ENCODE results near the gene ELOB.
A peak's percentile ranks its signal among the peaks of the same experiment; 100 is the strongest.

ELOB gene

DNA sequence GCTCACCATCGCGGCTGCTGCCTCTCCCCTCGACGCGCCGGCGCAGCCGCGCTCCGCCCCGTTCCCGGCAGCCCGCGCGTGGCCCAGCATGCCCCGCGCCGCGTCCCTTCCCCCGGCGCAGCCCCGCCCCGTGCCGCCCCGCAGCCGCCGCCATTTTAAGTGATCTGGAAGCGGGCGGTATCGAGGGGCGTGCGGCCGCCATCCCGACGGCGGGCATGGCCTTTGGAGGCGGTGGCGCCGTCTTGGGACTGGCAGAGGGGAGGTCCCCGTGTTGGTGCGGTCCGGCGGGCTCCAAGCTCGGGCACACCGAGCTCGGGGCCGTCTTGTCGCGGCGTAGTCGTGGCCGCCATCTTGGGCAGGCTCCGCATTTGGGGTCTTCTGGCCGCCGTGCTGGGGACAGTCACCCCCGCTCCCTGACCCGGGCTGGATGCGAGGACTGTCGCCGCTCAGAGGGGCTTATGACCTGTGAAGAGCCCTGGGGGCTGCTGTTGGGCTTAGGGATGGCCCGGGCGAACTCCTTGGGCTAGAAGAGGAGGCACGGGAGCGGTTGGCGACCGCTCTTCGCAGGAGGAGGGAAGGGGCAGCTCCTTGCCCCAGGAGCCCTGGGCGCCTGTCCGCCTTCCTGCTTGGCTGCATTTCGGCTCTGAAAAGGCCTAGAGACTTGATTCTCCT lies at the start of gene ELOB:
TSS of gene ELOB (minus strand) at position 50 of the 672 bp plus-strand sequence. CDS start at position 9, 41 bp downstream.
- peak within 1 kb of the TSS; percentile 95 for H3K4me3 Mint-ChIP-seq

DNA sequence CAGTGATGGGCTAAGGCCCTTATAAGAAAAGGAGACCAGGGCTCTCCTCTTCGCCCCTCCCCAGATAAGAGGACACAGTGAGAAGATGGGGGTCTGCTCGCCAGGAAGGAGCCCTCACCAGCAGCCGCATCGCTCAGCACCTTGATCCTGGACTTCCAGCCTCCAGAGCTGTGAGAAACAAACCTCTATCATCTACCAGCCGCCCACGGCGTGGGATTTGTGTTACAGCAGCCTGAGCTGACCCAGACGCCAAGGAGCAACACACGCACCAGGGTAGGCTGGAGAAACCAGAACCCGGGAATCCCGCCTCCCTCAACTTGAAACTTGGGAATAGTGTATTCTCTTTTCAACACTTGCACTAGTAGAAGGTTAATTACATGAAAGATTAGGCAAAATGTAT lies 48.8 kb upstream of the ELOB start:
- no peaks in the 10 kb centered on the region for H3K9me3 Mint-ChIP-seq
- H3K36me3 Mint-ChIP-seq (ENCODE audit: low read depth), result no peaks in the 10 kb centered on the region
- H3K27ac Mint-ChIP-seq, result no peak overlapping the region
- H3K4me1 Mint-ChIP-seq (ENCODE audit: low read depth), result peaks cover 2% of the 10 kb centered on the region
- H3K4me3 Mint-ChIP-seq, result no peak overlapping the region
- peaks cover 4% of the 10 kb centered on the region for H3K27me3 Mint-ChIP-seq (ENCODE audit: low read depth)

More for the DNA sequence above, at the start of gene ELOB:
- Mint-ChIP-seq H3K27me3 (ENCODE audit: low read depth) (no peaks in the 10 kb centered on the region), H3K9me3 (no peaks in the 10 kb centered on the region), H3K4me1 (ENCODE audit: low read depth) (peaks cover 19% of the 10 kb centered on the region), H3K27ac (peak within 1 kb of the TSS; percentile 94), H3K36me3 (ENCODE audit: low read depth) (peaks cover 13% of the 10 kb centered on the region)

DNA sequence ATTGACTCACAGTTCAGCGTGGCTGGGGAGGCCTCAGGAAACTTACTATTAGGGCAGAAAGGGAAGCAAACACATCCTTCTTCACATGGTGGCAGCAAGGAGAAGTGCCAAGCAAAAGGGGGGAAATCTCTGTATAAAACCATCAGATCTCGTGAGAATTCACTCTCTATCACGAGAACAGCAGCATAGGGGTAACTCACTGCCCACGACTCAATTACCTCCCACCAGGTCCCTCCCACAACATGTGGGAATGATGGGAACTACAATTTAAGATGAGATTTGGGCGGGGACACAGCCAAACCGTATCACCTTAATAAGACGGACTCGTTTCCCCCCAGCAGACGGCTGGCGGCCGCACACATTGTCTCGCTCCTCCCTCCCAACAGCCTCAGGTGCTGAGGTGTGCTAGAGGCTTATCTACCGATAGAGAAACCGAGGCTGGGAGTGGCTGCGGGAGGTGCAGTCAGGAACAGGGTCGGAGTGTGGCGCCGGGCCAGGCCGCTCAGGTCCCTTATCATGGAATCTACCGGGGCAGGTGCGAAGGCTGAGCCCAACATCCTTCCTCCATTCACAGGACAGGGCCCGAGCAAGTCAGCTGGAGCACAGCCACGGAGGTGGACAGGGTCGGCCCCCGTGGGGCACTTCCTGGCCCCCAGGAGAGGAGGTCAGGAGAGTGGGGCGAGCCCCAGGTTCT lies 48.1 kb upstream of the ELOB start:
- H3K36me3 Mint-ChIP-seq (ENCODE audit: low read depth), result no peaks in the 10 kb centered on the region
- no peak overlapping the region for H3K27ac Mint-ChIP-seq
- no peak overlapping the region for H3K4me3 Mint-ChIP-seq

DNA sequence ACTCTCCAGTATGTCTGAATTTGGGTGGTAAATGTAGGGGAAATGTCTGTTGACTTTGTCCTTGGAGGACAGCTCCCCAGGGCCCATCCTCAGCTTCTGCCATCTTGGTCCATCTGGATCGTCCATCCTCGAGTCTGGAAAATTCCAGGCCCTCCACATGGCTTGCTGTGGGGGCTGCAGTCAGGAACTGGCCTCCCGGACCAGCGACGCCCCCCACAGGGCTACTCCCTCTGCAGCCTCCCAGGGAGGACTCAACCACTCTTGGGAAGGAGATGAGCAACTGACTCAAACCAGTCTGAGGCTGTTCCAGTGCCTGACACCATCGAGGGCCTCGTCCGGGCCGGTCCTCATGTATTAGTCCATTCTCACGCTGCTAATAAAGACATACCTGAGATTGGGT lies 47.5 kb upstream of the ELOB start:
- Mint-ChIP-seq H3K27me3 (ENCODE audit: low read depth) (peaks cover 4% of the 10 kb centered on the region), H3K27ac (no peak overlapping the region), H3K4me3 (no peak overlapping the region), H3K4me1 (ENCODE audit: low read depth) (no peaks in the 10 kb centered on the region), H3K36me3 (ENCODE audit: low read depth) (no peaks in the 10 kb centered on the region), H3K9me3 (no peaks in the 10 kb centered on the region)

More for the DNA sequence above, 48.1 kb upstream of the ELOB start:
- peaks cover 4% of the 10 kb centered on the region for H3K27me3 Mint-ChIP-seq (ENCODE audit: low read depth)
- no peaks in the 10 kb centered on the region for H3K9me3 Mint-ChIP-seq
- H3K4me1 Mint-ChIP-seq (ENCODE audit: low read depth), result peaks cover 2% of the 10 kb centered on the region

DNA sequence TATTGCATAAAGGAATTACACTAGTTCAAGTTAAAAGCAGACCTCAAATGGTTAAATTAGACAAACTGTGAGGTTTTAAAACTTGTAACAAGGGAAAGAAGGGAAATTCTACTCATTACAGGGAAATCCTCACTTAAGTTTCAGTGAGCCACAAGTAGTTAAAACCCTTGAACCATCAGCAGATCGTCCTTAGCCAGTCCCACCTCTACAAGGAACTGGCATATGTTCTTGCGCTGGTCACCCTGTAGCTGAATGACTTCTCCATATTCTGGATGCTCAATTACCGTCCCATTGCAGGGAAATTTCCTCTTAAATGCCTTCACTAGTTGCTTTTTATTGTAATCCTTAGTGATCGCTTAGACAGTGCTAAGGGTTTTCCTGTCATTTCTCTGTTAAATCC lies 45.4 kb upstream of the ELOB start:
- Mint-ChIP-seq H3K27ac (no peak overlapping the region), H3K9me3 (no peaks in the 10 kb centered on the region), H3K4me1 (ENCODE audit: low read depth) (no peaks in the 10 kb centered on the region), H3K36me3 (ENCODE audit: low read depth) (no peaks in the 10 kb centered on the region), H3K27me3 (ENCODE audit: low read depth) (peaks cover 4% of the 10 kb centered on the region), H3K4me3 (no peak overlapping the region)

DNA sequence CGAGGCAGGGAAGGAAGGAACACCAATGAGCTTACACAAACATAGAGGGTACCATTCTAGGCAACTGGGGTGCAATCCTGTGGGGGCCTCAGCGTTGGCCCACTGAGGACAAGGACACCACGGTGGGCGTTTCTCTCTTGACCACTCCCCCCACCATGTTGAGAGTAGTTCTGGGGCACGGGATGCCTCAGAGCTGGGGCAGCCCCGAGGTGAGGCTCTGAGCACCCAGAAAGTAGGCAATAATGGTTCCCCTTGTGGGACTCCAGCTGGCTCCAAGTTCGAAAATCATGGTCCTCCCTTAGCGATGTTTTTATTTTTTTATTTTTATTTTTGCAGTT lies 45.0 kb upstream of the ELOB start:
- Mint-ChIP-seq H3K27ac (no peak overlapping the region), H3K36me3 (ENCODE audit: low read depth) (no peaks in the 10 kb centered on the region), H3K9me3 (no peaks in the 10 kb centered on the region)

DNA sequence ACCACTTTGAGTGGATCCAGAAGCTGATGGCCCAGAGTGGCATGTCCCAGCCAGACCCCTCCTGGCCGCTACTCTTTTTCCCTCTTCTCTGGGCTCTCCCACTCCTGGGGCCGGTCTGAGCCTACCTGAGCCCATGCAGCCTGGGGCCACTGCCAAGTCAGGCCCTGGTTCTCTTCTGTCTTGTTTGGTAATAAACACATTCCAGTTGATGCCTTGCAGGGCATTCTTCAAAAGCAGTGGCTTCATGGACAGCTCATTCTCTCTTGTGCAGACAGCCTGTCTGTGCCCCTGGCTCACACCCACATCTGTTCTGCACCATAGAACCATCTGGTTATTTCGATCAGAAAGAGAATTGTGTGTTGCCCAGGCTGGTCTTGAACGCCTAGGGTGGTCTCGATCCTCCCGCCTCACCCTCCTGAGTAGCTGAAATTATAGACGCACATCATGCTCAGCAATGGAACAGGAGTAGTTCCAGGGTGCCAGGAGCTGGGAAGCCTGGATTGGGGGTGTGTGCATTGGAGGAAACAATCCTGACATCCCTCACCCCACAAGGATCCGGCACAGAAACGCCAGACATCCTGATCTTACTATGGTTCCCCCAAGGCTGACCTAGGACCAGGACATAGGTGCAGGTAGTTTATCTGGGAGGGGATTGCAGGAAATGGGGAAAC lies 44.5 kb upstream of the ELOB start:
- no peak overlapping the region for H3K4me3 Mint-ChIP-seq
- H3K27ac Mint-ChIP-seq, result no peak overlapping the region
- H3K4me1 Mint-ChIP-seq (ENCODE audit: low read depth), result no peaks in the 10 kb centered on the region
- peaks cover 4% of the 10 kb centered on the region for H3K27me3 Mint-ChIP-seq (ENCODE audit: low read depth)
- H3K9me3 Mint-ChIP-seq, result no peaks in the 10 kb centered on the region
- H3K36me3 Mint-ChIP-seq (ENCODE audit: low read depth), result no peaks in the 10 kb centered on the region

More for the DNA sequence above, 45.0 kb upstream of the ELOB start:
- H3K27me3 Mint-ChIP-seq (ENCODE audit: low read depth), result peaks cover 4% of the 10 kb centered on the region
- no peaks in the 10 kb centered on the region for H3K4me1 Mint-ChIP-seq (ENCODE audit: low read depth)
- no peak overlapping the region for H3K4me3 Mint-ChIP-seq

DNA sequence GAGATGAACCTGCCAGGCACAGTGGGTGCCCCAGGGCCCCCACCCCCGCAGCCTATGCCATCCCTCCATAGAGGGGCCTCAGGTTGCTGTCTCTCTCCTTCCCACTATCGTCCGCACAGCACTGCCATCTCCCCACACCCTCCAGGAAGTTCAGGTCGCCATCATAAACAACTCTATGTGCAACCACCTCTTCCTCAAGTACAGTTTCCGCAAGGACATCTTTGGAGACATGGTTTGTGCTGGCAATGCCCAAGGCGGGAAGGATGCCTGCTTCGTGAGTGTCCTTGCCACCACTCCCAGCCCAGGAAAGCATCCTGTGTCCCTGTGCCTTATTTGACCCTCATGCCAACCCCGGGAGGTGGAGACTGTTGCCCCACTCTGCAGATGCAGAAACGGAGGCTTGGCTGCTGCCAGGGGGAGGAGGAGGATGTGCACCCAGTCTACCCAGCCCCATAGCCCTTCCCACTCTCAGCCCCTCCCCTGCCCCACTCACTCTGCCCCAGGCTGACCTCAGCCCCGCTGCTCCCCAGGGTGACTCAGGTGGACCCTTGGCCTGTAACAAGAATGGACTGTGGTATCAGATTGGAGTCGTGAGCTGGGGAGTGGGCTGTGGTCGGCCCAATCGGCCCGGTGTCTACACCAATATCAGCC lies 43.9 kb upstream of the ELOB start:
- no peaks in the 10 kb centered on the region for H3K4me1 Mint-ChIP-seq (ENCODE audit: low read depth)
- H3K36me3 Mint-ChIP-seq (ENCODE audit: low read depth), result no peaks in the 10 kb centered on the region
- H3K27me3 Mint-ChIP-seq (ENCODE audit: low read depth), result peaks cover 4% of the 10 kb centered on the region
- H3K9me3 Mint-ChIP-seq, result no peaks in the 10 kb centered on the region
- no peak overlapping the region for H3K4me3 Mint-ChIP-seq
- H3K27ac Mint-ChIP-seq, result no peak overlapping the region

DNA sequence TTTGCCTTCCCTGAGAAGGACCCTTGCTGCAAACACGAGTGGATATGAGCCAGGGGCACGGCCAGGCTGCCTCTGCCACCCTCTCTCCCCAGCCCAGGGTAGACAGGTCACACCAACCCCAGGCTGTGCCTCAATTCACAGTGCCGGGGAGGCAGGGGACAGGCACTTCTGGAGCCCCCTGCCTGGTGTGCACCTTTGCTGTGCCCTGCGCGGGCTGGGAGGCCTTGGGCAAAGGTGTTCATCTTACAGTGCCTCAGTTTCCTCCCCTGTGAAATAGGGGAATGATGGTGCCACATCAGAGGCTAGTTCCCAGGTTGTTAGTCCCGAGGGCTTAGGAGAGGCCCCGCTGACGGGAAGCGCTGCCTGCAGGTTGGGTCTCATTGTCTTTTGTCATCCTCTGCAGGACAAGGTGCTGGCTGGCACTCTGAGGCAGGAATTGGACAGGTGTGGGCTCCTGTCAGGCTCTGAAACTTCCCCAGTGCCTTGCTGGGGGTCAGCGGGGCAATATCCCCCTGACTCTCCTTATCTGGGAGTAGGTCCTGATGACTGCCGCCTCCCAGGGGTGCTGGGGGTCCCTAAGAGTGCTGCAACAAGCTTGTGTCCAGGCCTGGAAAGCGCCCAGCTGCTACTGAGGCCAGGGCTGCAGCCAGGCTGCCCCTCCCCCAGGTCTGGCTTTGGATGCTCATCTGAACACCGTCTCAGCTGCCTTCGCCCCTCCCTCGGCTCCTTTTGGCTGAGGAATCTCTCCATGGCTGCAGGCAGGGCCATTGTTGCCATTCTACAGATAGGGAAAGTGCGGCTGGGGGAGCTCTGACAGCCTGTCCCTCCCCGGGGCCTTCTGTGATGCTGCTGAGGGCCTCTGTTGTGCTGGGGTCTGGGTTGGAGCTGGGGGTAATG lies 43.1 kb upstream of the ELOB start:
- peaks cover 4% of the 10 kb centered on the region for H3K27me3 Mint-ChIP-seq (ENCODE audit: low read depth)
- H3K9me3 Mint-ChIP-seq, result no peaks in the 10 kb centered on the region
- H3K36me3 Mint-ChIP-seq (ENCODE audit: low read depth), result no peaks in the 10 kb centered on the region
- no peaks in the 10 kb centered on the region for H3K4me1 Mint-ChIP-seq (ENCODE audit: low read depth)
- no peak overlapping the region for H3K27ac Mint-ChIP-seq
- no peak overlapping the region for H3K4me3 Mint-ChIP-seq

DNA sequence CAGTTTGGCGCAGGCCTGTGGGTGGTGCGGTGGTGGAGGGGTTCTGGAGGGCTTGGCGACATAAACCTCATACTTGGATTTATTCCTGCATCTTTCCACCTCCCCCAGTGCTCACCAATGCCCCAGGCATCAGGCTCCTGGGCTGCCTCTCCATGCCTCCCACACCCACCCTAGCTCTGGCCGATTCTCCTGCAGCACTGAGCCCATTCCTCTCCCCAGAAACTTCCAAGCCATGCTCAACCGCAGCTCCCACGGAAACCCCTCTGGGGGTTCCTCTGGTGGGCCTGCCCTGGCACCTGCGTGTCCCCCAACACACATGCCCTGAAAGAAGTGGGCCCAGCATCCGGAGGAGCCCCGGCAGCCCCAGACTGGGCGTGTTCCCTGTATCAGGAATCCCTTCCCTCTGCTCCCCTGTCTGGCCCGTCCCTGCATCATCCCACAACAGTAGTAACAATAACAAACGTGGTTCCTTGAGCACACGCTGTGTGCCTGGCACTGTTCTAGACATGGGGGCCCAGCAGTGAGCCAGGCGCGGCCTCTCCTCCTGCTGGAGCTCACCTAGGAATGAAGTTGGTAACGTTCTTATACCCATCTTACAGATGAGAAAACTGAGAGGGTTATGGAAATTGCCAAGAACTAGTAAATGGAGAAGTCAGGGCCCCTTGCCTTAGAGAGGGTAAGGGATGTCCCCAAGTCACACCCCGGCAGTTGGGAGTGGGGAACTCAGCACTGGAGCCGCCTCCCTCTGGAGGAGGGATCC lies 42.3 kb upstream of the ELOB start:
- no peaks in the 10 kb centered on the region for H3K4me1 Mint-ChIP-seq (ENCODE audit: low read depth)

DNA sequence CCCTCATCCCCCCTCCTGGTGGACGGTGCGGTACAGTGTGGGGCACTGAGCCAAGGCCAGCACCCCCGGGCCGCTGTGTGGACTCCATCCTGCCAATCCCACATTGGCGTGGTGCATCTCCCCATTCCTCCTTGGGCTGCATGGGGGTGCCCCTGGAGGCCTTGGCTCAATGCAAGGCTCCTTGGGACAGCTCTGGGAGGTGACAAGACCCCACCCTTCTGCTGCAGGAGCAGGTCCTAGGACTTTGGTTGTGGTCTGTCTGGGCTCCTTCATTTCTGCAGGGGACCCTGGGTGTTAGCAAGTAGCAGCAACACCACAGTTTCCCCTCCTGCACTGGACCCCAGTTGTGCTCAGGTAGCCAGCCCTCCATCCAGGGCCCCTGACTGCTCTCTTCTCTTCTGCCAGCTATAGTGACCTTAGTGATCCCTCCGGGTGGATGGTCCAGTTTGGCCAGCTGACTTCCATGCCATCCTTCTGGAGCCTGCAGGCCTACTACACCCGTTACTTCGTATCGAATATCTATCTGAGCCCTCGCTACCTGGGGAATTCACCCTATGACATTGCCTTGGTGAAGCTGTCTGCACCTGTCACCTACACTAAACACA lies 41.3 kb upstream of the ELOB start:
- Mint-ChIP-seq H3K9me3 (no peaks in the 10 kb centered on the region), H3K27me3 (ENCODE audit: low read depth) (peaks cover 4% of the 10 kb centered on the region), H3K4me3 (no peak overlapping the region), H3K27ac (no peak overlapping the region), H3K36me3 (ENCODE audit: low read depth) (no peaks in the 10 kb centered on the region), H3K4me1 (ENCODE audit: low read depth) (no peaks in the 10 kb centered on the region)

More for the DNA sequence above, 42.3 kb upstream of the ELOB start:
- Mint-ChIP-seq H3K9me3 (no peaks in the 10 kb centered on the region), H3K27ac (no peak overlapping the region), H3K27me3 (ENCODE audit: low read depth) (peaks cover 4% of the 10 kb centered on the region), H3K4me3 (no peak overlapping the region), H3K36me3 (ENCODE audit: low read depth) (no peaks in the 10 kb centered on the region)

DNA sequence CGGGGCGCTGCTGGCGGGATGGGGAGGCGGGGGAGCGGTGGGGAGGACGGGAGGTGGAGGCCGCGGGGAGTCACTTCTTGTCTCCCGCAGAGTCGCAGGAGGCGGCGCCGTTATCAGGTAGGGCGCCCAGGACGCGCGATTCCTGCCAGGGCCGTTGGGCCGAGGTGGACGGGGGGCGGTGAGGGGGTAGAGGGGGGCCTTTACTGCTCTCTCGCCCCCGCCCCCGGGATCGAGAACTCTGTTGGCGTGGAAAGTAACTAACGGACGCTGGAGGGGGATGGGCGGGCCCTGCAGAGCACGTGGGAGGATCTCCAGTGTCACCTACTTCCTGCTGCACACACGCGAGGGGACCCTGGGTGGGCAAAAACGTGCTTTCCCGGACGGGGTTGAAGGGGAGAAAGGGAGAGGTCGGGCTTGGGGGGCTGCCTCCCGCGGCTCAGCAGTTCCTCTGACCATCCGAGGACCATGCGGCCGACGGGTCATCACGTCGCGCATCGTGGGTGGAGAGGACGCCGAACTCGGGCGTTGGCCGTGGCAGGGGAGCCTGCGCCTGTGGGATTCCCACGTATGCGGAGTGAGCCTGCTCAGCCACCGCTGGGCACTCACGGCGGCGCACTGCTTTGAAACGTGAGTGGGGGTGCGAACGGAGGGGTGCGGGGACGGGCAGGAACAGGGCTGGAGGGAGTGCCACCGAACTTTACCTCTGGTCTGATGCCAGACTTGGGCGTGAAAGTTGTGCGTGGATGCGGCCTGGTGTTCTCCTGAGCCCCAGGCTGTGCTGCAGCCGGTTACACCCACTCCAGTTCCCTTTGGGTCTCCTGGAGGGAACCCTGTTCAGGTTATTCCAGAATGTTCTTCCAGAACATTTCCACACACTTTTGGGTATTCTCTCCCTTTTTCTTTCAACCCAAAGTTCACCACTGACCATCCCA lies 40.5 kb upstream of the ELOB start:
- Mint-ChIP-seq H3K4me3 (no peak overlapping the region), H3K9me3 (no peaks in the 10 kb centered on the region), H3K27ac (no peak overlapping the region), H3K4me1 (ENCODE audit: low read depth) (no peaks in the 10 kb centered on the region), H3K27me3 (ENCODE audit: low read depth) (no peaks in the 10 kb centered on the region), H3K36me3 (ENCODE audit: low read depth) (no peaks in the 10 kb centered on the region)
